Natural killer cell treated with Interleukin-12 subunit alpha and Interleukin-12 subunit beta and Interleukin-15 and Interleukin-18, amount 100 ng/mL, for 72 hours (primary cell): ENCODE measurements around the gene ARID2. TPM values are rescaled to one million over a fixed set of nuclear protein-coding genes. Genes with fewer than 3 reads are reported as not detected.

ENCODE experiments used
- ATAC-seq, 2 donors: fragments of 150-1000 bp; cut with Tn5 transposase in 1 of 2; sonication (Bioruptor Pico), chemical (Tn5 transposase) in 1 of 2; 2 replicates each; pipeline ENCODE4 v1.10.0; 2021
- DNase-seq: peaks from one replicate; pipeline ENCODE4 v3.0.0; 2022; ENCODE audit warnings: low spot score
- H3K27ac Mint-ChIP-seq, 2 donors: 1 replicate in 1 of 2; 2 replicates in 1 of 2; pipeline ENCODE4 v1.8.0; 2022; ENCODE audit warnings: mixed read lengths in 2 of 2, mild to moderate bottlenecking in 1 of 2, moderate library complexity in 1 of 2
- H3K27me3 Mint-ChIP-seq, 2 donors: 1 replicate in 1 of 2; 2 replicates in 1 of 2; pipeline ENCODE4 v1.8.0; 2022; ENCODE audit warnings: mixed read lengths in 2 of 2
- H3K36me3 Mint-ChIP-seq: one replicate; pipeline ENCODE4 v1.8.0; 2022; ENCODE audit warnings: mixed read lengths
- H3K4me1 Mint-ChIP-seq, 2 donors: 1 replicate in 1 of 2; 2 replicates in 1 of 2; pipeline ENCODE4 v1.8.0; 2022; ENCODE audit warnings: low read depth in 2 of 2, mixed read lengths in 2 of 2, mild to moderate bottlenecking in 1 of 2
- H3K4me3 Mint-ChIP-seq: one replicate; pipeline ENCODE4 v1.8.0; 2022; ENCODE audit warnings: mixed read lengths
- H3K9me3 Mint-ChIP-seq: 2 replicates; pipeline ENCODE4 v1.8.0; 2022; ENCODE audit warnings: mixed read lengths
- total RNA-seq, 2 donors: library from RNA; stranded (reverse); gene quantifications; one replicate each; pipeline ENCODE4 v1.2.3, GENCODE V29; 2022

The ARID2 gene
- total RNA-seq, 2 donors from 2014 or later = 116 to 133 TPM

GRCh38 chr12:45912774-45913173 lies 183.3 kb downstream of the ARID2 start:
- peaks cover 5 to 14% of the 10 kb centered on the region in 2 donors for H3K4me1 Mint-ChIP-seq
- no peaks in the 10 kb centered on the region for H3K27me3 Mint-ChIP-seq
- H3K9me3 Mint-ChIP-seq = no peaks in the 10 kb centered on the region
- DNase-seq (no peak), ATAC-seq (no peak)
- no peak overlapping the region for H3K4me3 Mint-ChIP-seq
- no peak overlapping the region for H3K27ac Mint-ChIP-seq
- peaks cover 5% of the 10 kb centered on the region for H3K36me3 Mint-ChIP-seq

- Mint-ChIP-seq H3K27ac (no peak overlapping the region), H3K36me3 (peaks cover 5% of the 10 kb centered on the region), H3K4me3 (no peak overlapping the region), H3K4me1 (peaks cover 5 to 14% of the 10 kb centered on the region in 2 donors), H3K27me3 (no peaks in the 10 kb centered on the region), H3K9me3 (no peaks in the 10 kb centered on the region)
- ATAC-seq = no peak
- DNase-seq = no peak
Observed at GRCh38 chr12:45913631-45914030, 184.1 kb downstream of the ARID2 start.

- H3K4me1 Mint-ChIP-seq = peaks cover 5 to 14% of the 10 kb centered on the region in 2 donors
- H3K27ac Mint-ChIP-seq = no peak overlapping the region
- ATAC-seq (peak; percentile 55 to 57), DNase-seq (no peak)
- peaks cover 5% of the 10 kb centered on the region for H3K36me3 Mint-ChIP-seq
- no peak overlapping the region for H3K4me3 Mint-ChIP-seq
- H3K27me3 Mint-ChIP-seq = no peaks in the 10 kb centered on the region
- no peaks in the 10 kb centered on the region for H3K9me3 Mint-ChIP-seq
Observed at GRCh38 chr12:45914090-45914489, 184.6 kb downstream of the ARID2 start.

GRCh38 chr12:45915405-45915804 lies 185.9 kb downstream of the ARID2 start:
- ATAC-seq (no peak), DNase-seq (no peak)
- Mint-ChIP-seq H3K27ac (peak overlapping the region in 1 of 2 donors; percentile 8), H3K4me3 (no peak overlapping the region), H3K27me3 (no peaks in the 10 kb centered on the region), H3K4me1 (peaks cover 5 to 9% of the 10 kb centered on the region in 2 donors), H3K36me3 (no peaks in the 10 kb centered on the region), H3K9me3 (no peaks in the 10 kb centered on the region)

GRCh38 chr12:45918818-45919217 lies 189.3 kb downstream of the ARID2 start:
- Mint-ChIP-seq H3K27ac (no peak overlapping the region), H3K36me3 (peaks cover 8% of the 10 kb centered on the region), H3K4me1 (peaks cover 5 to 10% of the 10 kb centered on the region in 2 donors), H3K9me3 (no peaks in the 10 kb centered on the region), H3K4me3 (no peak overlapping the region), H3K27me3 (no peaks in the 10 kb centered on the region)
- no peak for ATAC-seq
- no peak for DNase-seq

GRCh38 chr12:45928309-45928708 lies 198.8 kb downstream of the ARID2 start:
- Mint-ChIP-seq H3K27me3 (no peaks in the 10 kb centered on the region), H3K9me3 (no peaks in the 10 kb centered on the region), H3K27ac (peak overlapping the region in 1 of 2 donors; percentile 38), H3K4me1 (peaks cover 5 to 6% of the 10 kb centered on the region in 2 donors), H3K36me3 (peaks cover 24% of the 10 kb centered on the region), H3K4me3 (no peak overlapping the region)
- DNase-seq (no peak), ATAC-seq (peak; percentile 50 to 60)

- H3K9me3 Mint-ChIP-seq = no peaks in the 10 kb centered on the region
- no peak for DNase-seq
- H3K36me3 Mint-ChIP-seq = peaks cover 24% of the 10 kb centered on the region
- ATAC-seq = no peak
- no peaks in the 10 kb centered on the region for H3K27me3 Mint-ChIP-seq
- peaks cover 5 to 6% of the 10 kb centered on the region in 2 donors for H3K4me1 Mint-ChIP-seq
- H3K27ac Mint-ChIP-seq = no peak overlapping the region
- H3K4me3 Mint-ChIP-seq = no peak overlapping the region
Observed at GRCh38 chr12:45930369-45930768, 200.9 kb downstream of the ARID2 start.

- Mint-ChIP-seq H3K4me3 (no peak overlapping the region), H3K27me3 (no peaks in the 10 kb centered on the region), H3K9me3 (no peaks in the 10 kb centered on the region), H3K36me3 (peaks cover 5% of the 10 kb centered on the region), H3K4me1 (peaks cover 9 to 15% of the 10 kb centered on the region in 2 donors), H3K27ac (no peak overlapping the region)
- DNase-seq = no peak
- ATAC-seq = no peak
Observed at GRCh38 chr12:45933504-45933903, 204.0 kb downstream of the ARID2 start.

- peaks cover 4% of the 10 kb centered on the region for H3K36me3 Mint-ChIP-seq
- no peaks in the 10 kb centered on the region for H3K9me3 Mint-ChIP-seq
- no peak overlapping the region for H3K27ac Mint-ChIP-seq
- H3K4me1 Mint-ChIP-seq = peaks cover 9 to 15% of the 10 kb centered on the region in 2 donors
- DNase-seq (no peak), ATAC-seq (no peak)
- H3K27me3 Mint-ChIP-seq = no peaks in the 10 kb centered on the region
- H3K4me3 Mint-ChIP-seq = no peak overlapping the region
Observed at GRCh38 chr12:45934956-45935355, 205.4 kb downstream of the ARID2 start.

- ATAC-seq (no peak), DNase-seq (no peak)
- peaks cover 17 to 27% of the 10 kb centered on the region in 2 donors for H3K4me1 Mint-ChIP-seq
- H3K9me3 Mint-ChIP-seq = no peaks in the 10 kb centered on the region
- no peaks in the 10 kb centered on the region for H3K27me3 Mint-ChIP-seq
- H3K4me3 Mint-ChIP-seq = no peak overlapping the region
- H3K36me3 Mint-ChIP-seq = peaks cover 19% of the 10 kb centered on the region
- H3K27ac Mint-ChIP-seq = no peak overlapping the region
Observed at GRCh38 chr12:45938566-45938965, 209.1 kb downstream of the ARID2 start.

- Mint-ChIP-seq H3K4me1 (peaks cover 17 to 27% of the 10 kb centered on the region in 2 donors), H3K36me3 (peaks cover 19% of the 10 kb centered on the region), H3K27ac (no peak overlapping the region), H3K4me3 (no peak overlapping the region), H3K9me3 (no peaks in the 10 kb centered on the region), H3K27me3 (no peaks in the 10 kb centered on the region)
- no peak for ATAC-seq
- no peak for DNase-seq
Observed at GRCh38 chr12:45939759-45940158, 210.3 kb downstream of the ARID2 start.

GRCh38 chr12:45944771-45945170 lies 215.3 kb downstream of the ARID2 start:
- Mint-ChIP-seq H3K27me3 (no peaks in the 10 kb centered on the region), H3K36me3 (peaks cover 26% of the 10 kb centered on the region), H3K4me1 (peaks cover 8 to 12% of the 10 kb centered on the region in 2 donors), H3K4me3 (no peak overlapping the region), H3K9me3 (no peaks in the 10 kb centered on the region), H3K27ac (no peak overlapping the region)
- ATAC-seq (no peak), DNase-seq (no peak)

- Mint-ChIP-seq H3K36me3 (peaks cover 27% of the 10 kb centered on the region), H3K4me3 (no peak overlapping the region), H3K27ac (no peak overlapping the region), H3K4me1 (peaks cover 7 to 10% of the 10 kb centered on the region in 2 donors), H3K9me3 (no peaks in the 10 kb centered on the region), H3K27me3 (no peaks in the 10 kb centered on the region)
- ATAC-seq (no peak), DNase-seq (no peak)
Observed at GRCh38 chr12:45946435-45946834, 216.9 kb downstream of the ARID2 start.

- no peak for DNase-seq
- H3K27ac Mint-ChIP-seq = no peak overlapping the region
- ATAC-seq = no peak
- H3K9me3 Mint-ChIP-seq = no peaks in the 10 kb centered on the region
- H3K27me3 Mint-ChIP-seq = no peaks in the 10 kb centered on the region
- H3K4me1 Mint-ChIP-seq = no peaks in the 10 kb centered on the region
- H3K36me3 Mint-ChIP-seq = peaks cover 15% of the 10 kb centered on the region
- H3K4me3 Mint-ChIP-seq = no peak overlapping the region
Observed at GRCh38 chr12:45948546-45948945, 219.0 kb downstream of the ARID2 start.
